ENCODE data around the gene HKDC1.

Gene HKDC1

GRCh38 chr10:69224862-69225657 lies 4.9 kb downstream of the HKDC1 start:
- ChIA-PET POLR2A (no interaction called here), CTCF (interaction anchor here (0.9 kb wide), 1 partner anchor 20 kb away, joined by 3 read pairs; no protein-coding TSS in a partner anchor)
- Histone ChIP-seq H3K4me1 (ENCODE audit: control insufficient read depth, insufficient read depth, low read length) (no peaks in the 10 kb centered on the region), H3K9me3 (ENCODE audit: control insufficient read depth, insufficient read depth, low read depth, low read length) (no peaks in the 10 kb centered on the region), H3K36me3 (ENCODE audit: control insufficient read depth in 2 of 2, insufficient read depth in 1 of 2, low read length in 2 of 2) (no peaks in the 10 kb centered on the region), H3K4me3 (ENCODE audit: low read depth, low read length) (no peak overlapping the region), H3K27ac (ENCODE audit: extremely low read depth, low read depth, low read length) (no peak overlapping the region)
- TF ChIP-seq ZBTB20 (tag by site-specific recombination; IDR thresholded peaks at IDR 0.05) (no peak), REPIN1 (tag by site-specific recombination; IDR thresholded peaks at IDR 0.05; ENCODE audit: low read depth) (no peak), ZSCAN18 (tag by site-specific recombination; IDR thresholded peaks at IDR 0.05) (no peak), ZIC2 (tag by site-specific recombination; IDR thresholded peaks at IDR 0.05) (no peak), GFI1B (tag by site-specific recombination; IDR thresholded peaks at IDR 0.05) (no peak), ZNF555 (tag by site-specific recombination; conservative IDR thresholded peaks at IDR 0.05) (no peak), ZNF777 (tag by site-specific recombination; IDR thresholded peaks at IDR 0.05; ENCODE audit: borderline replicate concordance) (no peak), ZNF354C (tag by site-specific recombination; IDR thresholded peaks at IDR 0.05; ENCODE audit: borderline replicate concordance, low read depth) (no peak), ZNF449 (tag by site-specific recombination; IDR thresholded peaks at IDR 0.05) (no peak), TRIM28 (IDR thresholded peaks at IDR 0.05; ENCODE audit: borderline replicate concordance, low read length) (no peak), ZNF26 (tag by site-specific recombination; IDR thresholded peaks at IDR 0.05) (no peak), SP2 (tag by site-specific recombination; IDR thresholded peaks at IDR 0.05) (no peak), ZBTB48 (tag by site-specific recombination; IDR thresholded peaks at IDR 0.05) (no peak), PBX3 (CRISPR knock-in tag; IDR thresholded peaks at IDR 0.05) (no peak), SETDB1 (IDR thresholded peaks at IDR 0.05; ENCODE audit: insufficient read length, low read length) (no peak), ZNF629 (tag by site-specific recombination; IDR thresholded peaks at IDR 0.05) (no peak), ZNF214 (tag by site-specific recombination; IDR thresholded peaks at IDR 0.05; ENCODE audit: borderline replicate concordance) (no peak), ZBTB8A (tag by site-specific recombination; IDR thresholded peaks at IDR 0.05) (no peak), ZFHX2 (tag by site-specific recombination; conservative IDR thresholded peaks at IDR 0.05) (no peak)

- Histone ChIP-seq H3K9me3 (ENCODE audit: control insufficient read depth, insufficient read depth, low read depth, low read length) (no peaks in the 10 kb centered on the region), H3K27ac (ENCODE audit: extremely low read depth, low read depth, low read length) (no peak overlapping the region), H3K4me3 (ENCODE audit: low read depth, low read length) (no peak overlapping the region), H3K36me3 (ENCODE audit: control insufficient read depth in 2 of 2, insufficient read depth in 1 of 2, low read length in 2 of 2) (no peaks in the 10 kb centered on the region), H3K4me1 (ENCODE audit: control insufficient read depth, insufficient read depth, low read length) (no peaks in the 10 kb centered on the region)
- ChIA-PET POLR2A (no interaction called here), CTCF (no interaction called here)
- no peak for TF ChIP-seq GLI4 (tag by site-specific recombination; IDR thresholded peaks at IDR 0.05)
- TF ChIP-seq ZNF561 (tag by site-specific recombination; IDR thresholded peaks at IDR 0.05; ENCODE audit: borderline replicate concordance): no peak
- no peak for TF ChIP-seq SP3 (tag by site-specific recombination; IDR thresholded peaks at IDR 0.05)
- no peak for TF ChIP-seq ZBTB1 (tag by site-specific recombination; IDR thresholded peaks at IDR 0.05)
- no peak for TF ChIP-seq ZNF19 (tag by site-specific recombination; IDR thresholded peaks at IDR 0.05; ENCODE audit: low read depth)
- TF ChIP-seq ZNF211 (tag by site-specific recombination; IDR thresholded peaks at IDR 0.05; ENCODE audit: low read depth): no peak
- TF ChIP-seq SCRT1 (tag by site-specific recombination; IDR thresholded peaks at IDR 0.05; ENCODE audit: borderline replicate concordance): no peak
- no peak for TF ChIP-seq ZFP69B (tag by site-specific recombination; IDR thresholded peaks at IDR 0.05)
- TF ChIP-seq ZNF18 (tag by site-specific recombination; IDR thresholded peaks at IDR 0.05): no peak
- TF ChIP-seq ZNF837 (tag by site-specific recombination; IDR thresholded peaks at IDR 0.05): no peak
- TF ChIP-seq ZNF670 (tag by site-specific recombination; IDR thresholded peaks at IDR 0.05; ENCODE audit: low read depth): no peak
These were observed 5.5 kb downstream of the HKDC1 start for GRCh38 chr10:69225681-69226080.
